Endometrial microvascular endothelial cells (primary cell): ENCODE results near the gene CIROP. TPM values are rescaled to one million over a fixed set of nuclear protein-coding genes. Genes with fewer than 3 reads are reported as not detected.

Experiments used
- in situ Hi-C: cut with HindIII; loops from 2 replicates; pipeline ENCODE4 v1.10.0; 2017; ENCODE audit warnings: low sequenced_read_pairs, low pct_unique_long_range_greater_than_20kb; ENCODE audit errors: inconsistent ontology term
- total RNA-seq: library from RNA; depleted of rRNA; stranded (reverse); fragments of >200 nt; gene quantifications from one replicate; pipeline ENCODE4 v1.2.3, GENCODE V29; 2015; ENCODE audit errors: inconsistent ontology term

The CIROP gene
- total RNA-seq, 1 donor from 2014 or later, result not detected

GRCh38 chr14:23101213-23101970 lies 3.4 kb downstream of the CIROP start:
- in situ Hi-C loops, result no loop called here

DNA sequence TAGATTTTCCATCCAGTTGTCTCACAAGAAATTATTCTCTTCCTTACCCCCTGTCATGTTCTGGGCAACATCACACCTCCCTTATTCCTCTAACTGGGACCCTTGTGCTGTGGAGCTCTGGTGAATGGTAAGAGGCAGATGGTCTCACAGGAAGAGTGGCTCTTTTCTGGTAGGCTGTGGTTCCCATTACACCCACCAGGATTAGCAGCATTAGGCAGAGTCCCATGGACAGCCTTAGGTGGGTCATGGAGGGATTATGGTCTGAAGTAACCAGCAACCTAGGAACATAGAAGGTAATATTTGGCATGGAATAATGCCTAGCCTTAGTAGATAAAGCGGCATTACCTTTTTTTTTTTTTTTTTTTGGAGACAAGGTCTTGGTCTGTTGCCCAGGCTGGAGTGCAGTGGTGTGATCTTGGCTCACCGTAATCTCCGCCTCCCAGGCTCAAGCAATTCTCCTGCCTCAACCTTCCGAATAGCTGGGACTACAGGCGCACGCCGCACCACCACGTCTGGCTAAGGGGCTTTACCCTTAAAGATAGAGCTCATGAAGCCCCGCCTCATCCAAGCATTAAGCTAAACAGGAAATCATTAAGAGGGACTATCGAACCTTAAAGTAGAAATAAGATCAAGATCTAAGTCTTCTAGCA lies 5.5 kb downstream of the CIROP start:
- in situ Hi-C loops, result loop anchor here (25.0 kb wide), 1 partner anchor 112 kb away; the partner anchor contains the start of gene AJUBA

DNA sequence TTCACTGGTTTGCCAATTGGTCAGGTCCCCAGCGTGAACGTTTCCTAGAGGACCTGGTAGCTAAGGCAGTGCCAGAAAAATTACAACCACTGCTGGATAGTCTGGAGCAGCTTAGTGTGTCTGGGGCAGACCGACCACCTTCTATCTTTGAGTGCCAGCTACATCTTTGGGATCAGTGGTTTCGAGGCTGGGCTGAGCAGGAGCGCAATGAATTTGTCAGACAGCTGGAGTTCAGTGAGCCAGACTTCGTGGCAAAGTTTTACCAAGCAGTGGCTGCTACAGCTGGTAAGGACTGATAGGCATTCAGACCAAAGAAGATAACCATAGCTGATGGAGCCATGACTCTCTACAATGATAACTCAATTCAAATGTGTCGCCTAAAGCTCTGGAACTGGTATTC lies 7.0 kb downstream of the CIROP start:
- in situ Hi-C loops, result loop anchor here (25.0 kb wide), 1 partner anchor 110 kb away; the partner anchor contains the start of gene AJUBA

- in situ Hi-C loops, result loop anchor here (25.0 kb wide), 1 partner anchor 108 kb away; the partner anchor contains the start of gene AJUBA
These were observed 9.3 kb downstream of the CIROP start, which contains the start of gene C14orf119 for GRCh38 chr14:23095196-23096108. TSS of gene C14orf119 (plus strand) at chr14:23095505. CDS start at chr14:23097659, 2,154 bp downstream.

DNA sequence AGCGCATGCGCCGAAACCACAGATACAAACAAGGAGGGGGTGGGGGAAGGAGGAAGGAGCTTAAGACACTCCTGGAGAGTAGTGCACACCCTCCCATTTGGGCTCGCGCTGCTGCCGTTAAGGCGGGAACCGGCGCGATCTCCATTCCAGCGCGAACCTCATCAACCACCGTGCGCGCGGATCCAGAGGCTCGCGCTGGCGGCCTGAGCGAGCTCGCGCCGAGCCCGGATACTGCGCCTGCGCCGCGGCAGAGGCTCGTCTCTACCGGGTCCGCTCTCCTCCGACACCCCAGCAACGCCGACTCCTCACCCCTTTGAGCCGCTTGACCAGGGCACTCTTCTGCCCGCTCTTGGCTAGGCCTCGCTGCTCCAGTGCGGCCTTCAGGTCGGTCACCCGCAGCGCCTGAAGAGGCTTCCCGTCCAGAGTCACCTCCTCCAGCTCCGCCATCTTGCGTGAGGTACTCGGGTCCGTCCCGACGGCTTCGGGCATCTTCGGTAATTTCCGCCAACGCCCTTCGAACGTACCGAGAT lies 10.1 kb downstream of the CIROP start, which contains the start of gene ACIN1:
TSS of gene ACIN1 (minus strand) at position 471 of the 530 bp plus-strand sequence. CDS start at position 447, 24 bp downstream.
- in situ Hi-C loops, result loop anchor here (25.0 kb wide), 1 partner anchor 107 kb away; the partner anchor contains the start of gene AJUBA

DNA sequence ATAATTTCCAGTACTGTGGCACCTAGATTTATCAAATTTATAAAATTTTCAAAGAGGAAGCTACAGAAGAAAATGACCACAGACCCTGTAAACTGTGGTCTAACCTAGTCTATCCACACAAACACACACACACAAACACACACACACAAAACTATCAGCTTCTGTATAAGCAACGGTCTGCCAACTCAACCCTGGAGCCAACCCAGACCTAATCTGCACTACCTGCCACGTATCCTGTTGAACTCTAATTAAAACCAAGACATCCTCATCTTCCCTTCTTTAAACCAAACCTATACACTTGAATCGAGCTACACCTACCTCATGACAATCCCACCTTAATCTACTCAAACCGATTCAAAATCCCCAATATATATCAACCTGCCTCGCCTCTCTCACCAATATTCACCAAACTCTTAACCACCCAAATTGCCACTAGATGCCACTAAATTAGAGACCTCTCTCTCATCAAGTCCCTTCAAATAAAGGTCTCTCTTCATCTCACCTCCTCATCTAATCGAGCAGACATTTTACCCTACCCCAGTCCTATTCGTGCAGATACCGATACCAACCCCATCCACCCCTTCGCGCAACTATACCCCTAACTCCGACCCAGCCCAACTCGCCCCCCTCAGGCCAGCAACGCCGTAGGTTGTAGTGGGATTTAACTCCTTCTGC lies 10.7 kb downstream of the CIROP start:
- in situ Hi-C loops, result loop anchor here (25.0 kb wide), 1 partner anchor 107 kb away; the partner anchor contains the start of gene AJUBA

GRCh38 chr14:23093526-23093925 lies 11.3 kb downstream of the CIROP start:
- in situ Hi-C loops, result loop anchor here (25.0 kb wide), 1 partner anchor 106 kb away; the partner anchor contains the start of gene AJUBA

DNA sequence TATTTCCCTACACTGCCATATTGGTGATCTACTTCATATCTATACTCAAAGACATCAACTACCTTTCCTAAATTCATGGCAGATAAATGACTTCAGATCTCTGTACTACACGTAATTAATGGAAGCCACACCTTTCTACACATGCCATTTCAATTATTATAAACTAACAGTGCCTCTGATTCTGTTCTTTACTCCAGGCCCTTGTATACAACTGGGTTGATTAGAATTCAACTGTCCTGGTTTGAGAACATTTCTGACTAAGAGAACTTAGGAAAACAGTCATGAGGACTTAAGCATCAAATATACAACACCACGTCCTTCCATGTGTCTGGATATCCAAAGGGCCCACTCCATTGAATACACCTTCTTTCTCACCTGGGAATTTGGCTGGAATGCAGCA lies 11.7 kb downstream of the CIROP start:
- in situ Hi-C loops, result loop anchor here (25.0 kb wide), 1 partner anchor 106 kb away; the partner anchor contains the start of gene AJUBA

GRCh38 chr14:23091294-23092225 lies 13.2 kb downstream of the CIROP start:
- in situ Hi-C loops, result loop anchor here (25.0 kb wide), 1 partner anchor 104 kb away; the partner anchor contains the start of gene AJUBA

DNA sequence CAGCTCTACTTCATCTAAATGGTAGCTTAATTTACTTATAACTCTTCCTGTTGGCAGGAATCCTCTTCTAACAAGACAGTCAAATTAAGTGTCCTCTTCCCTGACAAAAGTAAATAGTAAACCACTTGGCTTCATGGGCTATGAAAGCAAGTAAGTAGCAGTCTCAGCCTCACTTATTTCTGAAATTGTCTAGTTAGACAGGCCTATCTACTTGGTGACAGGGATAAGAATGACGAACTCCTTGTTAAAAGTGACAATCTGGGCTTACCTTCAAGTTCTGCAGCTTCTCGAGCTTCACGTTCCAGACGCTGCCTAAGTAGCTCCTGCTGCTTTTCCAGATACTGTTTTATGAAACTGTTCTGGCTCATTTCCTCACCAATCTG lies 14.5 kb downstream of the CIROP start:
- in situ Hi-C loops, result loop anchor here (25.0 kb wide), 1 partner anchor 103 kb away; the partner anchor contains the start of gene AJUBA

GRCh38 chr14:23089498-23090253 lies 15.1 kb downstream of the CIROP start:
- in situ Hi-C loops, result loop anchor here (25.0 kb wide), 1 partner anchor 102 kb away; the partner anchor contains the start of gene AJUBA

- in situ Hi-C loops, result loop anchor here (25.0 kb wide), 1 partner anchor 99 kb away; the partner anchor contains the start of gene AJUBA
These were observed 18.2 kb downstream of the CIROP start for GRCh38 chr14:23086565-23086964.

- in situ Hi-C loops, result loop anchor here (25.0 kb wide), 1 partner anchor 98 kb away; the partner anchor contains the start of gene AJUBA
These were observed 19.3 kb downstream of the CIROP start for GRCh38 chr14:23085458-23085857.

DNA sequence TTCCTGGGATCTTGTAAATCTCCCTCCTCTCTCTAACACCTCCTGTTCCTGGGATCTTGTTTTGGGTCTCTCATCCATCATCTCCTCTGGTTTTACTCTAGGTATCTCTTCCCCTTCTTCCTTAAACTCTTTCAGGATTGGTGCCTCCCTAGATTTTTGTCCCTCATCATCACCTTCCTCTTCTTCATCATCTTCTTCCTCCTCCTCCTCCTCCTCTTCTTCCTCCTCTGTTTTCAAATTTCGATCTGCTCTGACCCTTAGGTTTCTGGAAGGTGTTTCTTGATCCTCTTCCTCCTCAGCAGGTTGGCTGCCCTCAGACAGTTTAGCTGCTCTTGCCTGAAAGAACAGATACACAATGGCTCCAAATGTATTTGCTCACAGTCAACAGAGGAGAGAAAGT lies 24.3 kb downstream of the CIROP start:
- in situ Hi-C loops, result loop anchor here (25.0 kb wide), 1 partner anchor 93 kb away; the partner anchor contains the start of gene AJUBA

DNA sequence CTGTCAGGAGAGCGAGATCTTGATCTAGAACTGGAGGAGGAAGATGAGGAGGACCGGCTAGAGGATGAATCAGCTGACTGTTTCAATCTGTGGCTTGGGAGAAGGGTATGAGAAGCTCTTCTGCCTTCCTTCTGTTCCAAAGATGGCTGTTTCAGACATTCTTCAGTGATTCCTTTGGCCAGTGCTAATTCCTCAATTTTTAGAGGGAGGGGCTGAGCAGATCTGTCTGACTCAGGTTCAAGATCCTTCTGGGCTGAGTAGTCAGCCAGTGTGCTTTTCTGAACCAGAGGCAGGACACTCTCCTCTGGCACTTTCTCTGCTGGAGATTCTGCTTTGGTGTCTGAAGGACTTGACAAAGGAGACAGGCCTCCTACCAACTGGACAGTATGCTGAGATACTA lies 25.1 kb downstream of the CIROP start:
- in situ Hi-C loops, result loop anchor here (25.0 kb wide), 1 partner anchor 92 kb away; the partner anchor contains the start of gene AJUBA
